Karpas-422 (cell line): ENCODE results near the gene CFAP100. TPM values are rescaled to one million over a fixed set of nuclear protein-coding genes. Genes with fewer than 3 reads are reported as not detected.

Experiments
- DNase-seq: peaks from one replicate; pipeline ENCODE4 v3.0.0-alpha.2; 2015
- H2AFZ ChIP-seq: fragments of 200-600 bp; sonication (generic); 2 replicates; pipeline ENCODE4 v1.6.1; 2014; ENCODE audit warnings: antibody characterized with exemption, low read length, mixed read lengths
- H3K27ac ChIP-seq: fragments of 200-600 bp; sonication (generic); 2 replicates; pipeline ENCODE4 v1.5.1; 2014; ENCODE audit warnings: mild to moderate bottlenecking, low read length, moderate library complexity
- H3K27me3 ChIP-seq: fragments of 200-600 bp; sonication (generic); 2 replicates; pipeline ENCODE4 v1.6.1; 2014; ENCODE audit warnings: low read length, mixed read lengths
- H3K36me3 ChIP-seq: fragments of 200-600 bp; sonication (generic); 2 replicates; pipeline ENCODE4 v1.6.1; 2014; ENCODE audit warnings: low read length, mixed read lengths; ENCODE audit not compliant: insufficient read depth
- H3K4me1 ChIP-seq: fragments of 200-600 bp; sonication (generic); 2 replicates; pipeline ENCODE4 v1.6.1; 2014; ENCODE audit warnings: mild to moderate bottlenecking, low read length, mixed read lengths
- H3K4me2 ChIP-seq: fragments of 200-600 bp; sonication (generic); 2 replicates; pipeline ENCODE4 v1.6.1; 2014; ENCODE audit warnings: low read length, low read depth, mild to moderate bottlenecking; ENCODE audit not compliant: poor library complexity, severe bottlenecking
- H3K4me3 ChIP-seq: fragments of 200-600 bp; sonication (generic); 2 replicates; pipeline ENCODE4 v1.5.1; 2014; ENCODE audit warnings: mild to moderate bottlenecking, antibody characterized with exemption, low read length, mixed read lengths
- H3K79me2 ChIP-seq: fragments of 200-600 bp; sonication (generic); 2 replicates; pipeline ENCODE4 v1.6.1; 2014; ENCODE audit warnings: mild to moderate bottlenecking, low read length, mixed read lengths
- H3K9ac ChIP-seq: fragments of 200-600 bp; sonication (generic); 2 replicates; pipeline ENCODE4 v1.6.0; 2014; ENCODE audit warnings: low read length
- H3K9me2 ChIP-seq: fragments of 200-600 bp; sonication (generic), shearing (Covaris generic); replicated peaks from 2 replicates; pipeline ENCODE4 v1.6.0; 2014; ENCODE audit warnings: mild to moderate bottlenecking, low read length, moderate library complexity; ENCODE audit not compliant: insufficient read depth
- H3K9me3 ChIP-seq: fragments of 300-700, 200-600 bp; sonication (generic); 2 replicates; pipeline ENCODE4 v1.6.1; 2014; ENCODE audit warnings: low read length, mixed read lengths
- H4K20me1 ChIP-seq: fragments of 200-600 bp; sonication (generic); 2 replicates; pipeline ENCODE4 v1.6.1; 2014; ENCODE audit warnings: mild to moderate bottlenecking, antibody characterized with exemption, low read length, low read depth; ENCODE audit not compliant: insufficient read depth
- total RNA-seq: library from RNA; depleted of rRNA; stranded (reverse); fragments of >200 nt; shearing (Covaris generic); gene quantifications from 2 replicates; pipeline ENCODE4 v1.2.3, GENCODE V29; 2014; ENCODE audit warnings: low replicate concordance

The CFAP100 gene
- total RNA-seq, 1 experiment from 2014 or later: not detected

DNA sequence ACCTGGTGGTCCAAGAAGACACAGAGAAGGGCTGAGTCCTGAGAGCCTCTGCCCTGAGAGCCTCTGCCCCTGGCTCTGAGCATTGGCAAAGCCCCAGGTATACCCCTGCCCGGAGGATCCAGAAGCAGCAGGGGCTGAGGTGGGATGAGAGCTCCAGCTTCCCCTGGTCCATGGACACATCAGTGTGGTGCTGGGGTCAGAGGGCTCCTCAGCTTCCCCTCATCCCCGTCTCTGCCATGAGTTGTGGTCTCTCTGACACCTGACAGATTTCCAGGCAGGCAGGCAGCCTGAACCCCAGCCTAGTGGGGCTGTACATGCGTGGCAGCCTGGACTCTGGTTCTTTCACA is 34.0 kb upstream of the CFAP100 start:
- DNase-seq: no peak
- H3K9me2 ChIP-seq: no peaks in the 10 kb centered on the region
- H3K79me2 ChIP-seq: no peaks in the 10 kb centered on the region
- no peaks in the 10 kb centered on the region for H3K36me3 ChIP-seq
- H3K9me3 ChIP-seq: no peaks in the 10 kb centered on the region
- H3K9ac ChIP-seq: no peak overlapping the region
- H4K20me1 ChIP-seq: no peaks in the 10 kb centered on the region
- no peak overlapping the region for H3K4me3 ChIP-seq
- H3K27me3 ChIP-seq: no peaks in the 10 kb centered on the region
- H2AFZ ChIP-seq: no peak overlapping the region
- H3K4me1 ChIP-seq: no peaks in the 10 kb centered on the region
- no peak overlapping the region for H3K27ac ChIP-seq
- H3K4me2 ChIP-seq: no peak overlapping the region

DNA sequence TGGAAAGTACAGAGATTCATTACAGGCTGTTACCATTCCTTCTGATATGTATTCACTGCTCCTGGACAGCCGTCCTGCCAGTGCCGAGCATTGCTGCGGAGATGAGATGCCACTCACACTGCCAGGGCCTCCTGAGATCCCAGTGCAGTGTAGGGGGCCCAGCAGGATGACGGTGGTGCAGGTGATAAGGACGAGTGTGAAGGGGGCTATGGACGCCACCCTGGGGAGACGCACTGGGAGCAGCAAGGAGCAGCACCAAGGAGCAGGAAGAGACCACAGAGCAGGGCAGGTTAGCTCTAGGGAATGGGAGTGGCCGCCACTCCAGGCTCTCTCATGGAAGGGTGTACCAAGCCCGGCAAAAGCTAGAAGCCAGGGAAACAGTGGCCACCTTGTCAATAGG is 33.5 kb upstream of the CFAP100 start:
- Histone ChIP-seq H2AFZ (no peak overlapping the region), H3K9me2 (no peaks in the 10 kb centered on the region), H3K4me3 (no peak overlapping the region), H3K27ac (no peak overlapping the region), H4K20me1 (no peaks in the 10 kb centered on the region), H3K27me3 (no peaks in the 10 kb centered on the region), H3K4me2 (no peak overlapping the region), H3K79me2 (no peaks in the 10 kb centered on the region), H3K4me1 (no peaks in the 10 kb centered on the region), H3K36me3 (no peaks in the 10 kb centered on the region), H3K9ac (no peak overlapping the region), H3K9me3 (no peaks in the 10 kb centered on the region)
- no peak for DNase-seq

DNA sequence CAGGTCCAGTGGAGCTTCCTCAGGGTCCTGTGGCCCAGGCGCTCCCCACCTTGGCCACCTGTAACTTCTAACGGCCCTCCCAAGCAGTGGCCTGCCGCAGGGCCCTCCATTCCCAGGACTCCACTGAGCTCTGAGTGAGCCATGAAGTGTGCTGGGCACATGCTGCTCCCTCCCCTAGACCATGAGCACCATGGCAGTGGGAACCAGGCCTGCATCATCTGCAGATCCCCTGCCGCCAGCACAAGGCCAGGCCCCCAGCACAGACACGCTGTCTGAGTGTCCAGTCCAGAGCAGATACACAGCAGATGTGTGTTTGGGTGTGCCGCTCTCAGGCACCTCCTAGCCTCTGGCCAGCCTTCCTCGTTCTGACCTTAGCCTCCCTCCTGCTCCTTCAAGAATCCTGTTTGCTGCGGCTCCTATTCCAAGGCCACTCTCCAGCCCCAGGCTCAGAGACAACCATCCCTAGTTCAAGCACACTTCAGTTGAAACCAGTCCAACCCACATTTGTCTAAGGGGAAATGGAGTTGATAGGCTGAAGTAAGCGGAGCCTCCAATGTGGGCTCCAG is 30.5 kb upstream of the CFAP100 start:
- no peak for DNase-seq
- H3K36me3 ChIP-seq: no peaks in the 10 kb centered on the region
- no peak overlapping the region for H2AFZ ChIP-seq
- no peak overlapping the region for H3K9ac ChIP-seq
- H3K4me2 ChIP-seq: no peak overlapping the region
- no peaks in the 10 kb centered on the region for H3K79me2 ChIP-seq
- no peaks in the 10 kb centered on the region for H3K27me3 ChIP-seq
- no peaks in the 10 kb centered on the region for H3K9me3 ChIP-seq
- H3K27ac ChIP-seq: no peak overlapping the region
- no peaks in the 10 kb centered on the region for H4K20me1 ChIP-seq
- H3K4me1 ChIP-seq: no peaks in the 10 kb centered on the region
- H3K9me2 ChIP-seq: no peaks in the 10 kb centered on the region
- H3K4me3 ChIP-seq: no peak overlapping the region

DNA sequence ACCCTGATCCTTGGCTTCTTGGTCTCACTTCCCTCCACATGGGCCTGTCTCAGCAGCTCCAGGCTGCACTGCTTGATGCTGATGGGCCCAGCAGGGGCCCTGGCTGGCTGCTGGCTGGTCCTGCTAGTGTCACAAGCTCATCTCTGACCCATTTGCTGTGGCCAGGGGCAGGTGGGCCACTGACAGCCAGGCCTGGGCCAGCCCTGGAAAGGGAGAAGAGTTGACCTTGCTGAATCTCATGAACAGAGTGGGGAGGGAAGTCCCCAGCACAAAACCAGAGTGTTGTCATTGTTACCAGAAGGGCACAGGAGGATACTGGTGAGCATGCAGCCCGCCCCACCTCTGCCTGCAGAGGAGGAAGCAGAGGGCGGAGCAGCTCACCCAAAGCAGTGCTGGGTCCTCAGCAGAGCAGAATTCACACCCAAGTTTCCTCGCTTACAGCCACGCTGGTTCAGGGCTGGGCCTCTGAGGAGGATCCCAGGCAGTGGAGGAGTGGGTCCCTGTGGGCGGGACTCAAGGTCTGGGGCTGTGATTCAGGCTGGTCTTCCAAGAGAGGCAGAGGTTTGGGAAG is 29.9 kb upstream of the CFAP100 start:
- Histone ChIP-seq H3K9ac (no peak overlapping the region), H4K20me1 (no peaks in the 10 kb centered on the region), H3K4me3 (no peak overlapping the region), H3K27ac (no peak overlapping the region), H3K9me2 (no peaks in the 10 kb centered on the region), H3K4me1 (no peaks in the 10 kb centered on the region), H3K79me2 (no peaks in the 10 kb centered on the region), H3K27me3 (no peaks in the 10 kb centered on the region), H2AFZ (no peak overlapping the region), H3K36me3 (no peaks in the 10 kb centered on the region), H3K9me3 (no peaks in the 10 kb centered on the region), H3K4me2 (no peak overlapping the region)
- no peak for DNase-seq

DNA sequence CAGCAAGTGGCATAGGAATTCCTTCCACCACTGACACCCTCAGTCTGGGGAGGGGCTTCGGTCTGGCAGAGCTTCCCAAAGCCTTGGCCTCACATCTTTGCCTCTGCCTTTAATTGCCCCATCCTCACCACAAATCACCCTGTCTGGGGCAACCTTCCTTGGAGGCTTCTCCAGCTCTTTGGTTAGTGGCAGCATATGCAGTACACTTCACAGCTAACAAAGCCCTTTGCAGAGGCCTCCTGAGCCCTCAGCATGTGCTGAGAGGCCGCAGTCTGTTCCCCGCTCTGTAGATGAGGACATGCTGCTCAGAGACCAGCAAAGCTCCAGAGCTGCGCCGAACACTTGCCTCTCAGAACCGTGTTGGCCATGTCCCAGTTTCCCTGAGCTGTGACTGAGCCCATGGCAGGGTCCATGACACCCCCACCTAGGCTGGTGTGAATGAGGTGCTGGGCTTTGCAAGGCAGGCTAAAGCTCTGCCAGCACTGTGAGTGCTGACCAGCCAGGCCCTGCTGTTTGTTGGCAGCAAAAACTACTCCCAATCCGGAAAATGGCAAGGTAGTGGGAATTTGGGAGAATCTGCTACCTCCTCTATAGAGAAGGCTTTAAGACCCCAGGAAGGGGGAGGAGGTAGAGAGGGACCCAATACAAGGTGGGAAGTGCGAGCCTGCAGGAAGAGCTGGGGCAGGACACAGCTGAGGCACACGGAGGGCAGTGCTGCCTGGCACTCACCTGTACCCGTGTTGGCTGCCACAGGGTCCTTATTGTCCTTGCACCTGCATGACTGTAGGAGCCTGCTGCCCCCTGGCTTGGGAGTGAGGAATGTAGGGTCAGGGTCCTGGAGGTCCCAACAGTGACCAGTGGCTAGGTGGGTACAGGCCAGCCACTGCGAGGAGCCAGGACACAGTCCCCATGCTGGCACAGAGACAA is 29.1 kb upstream of the CFAP100 start:
- Histone ChIP-seq H3K4me2 (no peak overlapping the region), H3K9ac (no peak overlapping the region), H2AFZ (no peak overlapping the region), H3K36me3 (no peaks in the 10 kb centered on the region), H3K9me3 (no peaks in the 10 kb centered on the region), H3K27ac (no peak overlapping the region), H4K20me1 (no peaks in the 10 kb centered on the region), H3K79me2 (no peaks in the 10 kb centered on the region), H3K4me1 (no peaks in the 10 kb centered on the region), H3K4me3 (no peak overlapping the region), H3K27me3 (no peaks in the 10 kb centered on the region), H3K9me2 (no peaks in the 10 kb centered on the region)
- DNase-seq: no peak

DNA sequence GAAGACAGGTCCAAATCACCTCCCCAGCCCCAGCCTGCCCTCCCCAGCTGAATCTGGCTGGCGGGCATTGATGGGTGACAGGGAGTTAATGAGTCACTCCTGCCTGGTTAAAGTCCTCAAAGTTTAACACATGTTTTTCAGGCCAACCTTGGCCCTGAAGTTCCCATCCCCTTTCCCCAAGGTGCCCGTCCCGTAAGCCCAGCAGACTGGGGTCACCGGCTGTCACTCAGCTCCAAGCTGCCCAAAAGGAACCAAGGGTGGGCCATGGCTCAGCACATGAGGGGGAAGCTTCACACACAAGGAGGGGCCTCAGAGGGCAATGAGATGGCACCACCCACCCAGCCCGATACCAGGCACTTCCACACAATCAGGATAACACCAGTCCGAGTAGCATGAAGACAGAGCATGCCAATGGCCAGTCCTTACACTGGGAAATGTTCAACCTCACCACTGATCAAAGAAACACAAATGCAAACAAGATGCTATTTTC is 27.3 kb upstream of the CFAP100 start:
- no peaks in the 10 kb centered on the region for H3K9me2 ChIP-seq
- DNase-seq: no peak
- no peaks in the 10 kb centered on the region for H3K4me1 ChIP-seq
- no peaks in the 10 kb centered on the region for H3K36me3 ChIP-seq
- no peaks in the 10 kb centered on the region for H3K79me2 ChIP-seq
- no peaks in the 10 kb centered on the region for H4K20me1 ChIP-seq
- H3K4me2 ChIP-seq: no peak overlapping the region
- H3K9ac ChIP-seq: no peak overlapping the region
- no peak overlapping the region for H2AFZ ChIP-seq
- H3K4me3 ChIP-seq: no peak overlapping the region
- no peaks in the 10 kb centered on the region for H3K9me3 ChIP-seq
- no peaks in the 10 kb centered on the region for H3K27me3 ChIP-seq
- no peak overlapping the region for H3K27ac ChIP-seq

DNA sequence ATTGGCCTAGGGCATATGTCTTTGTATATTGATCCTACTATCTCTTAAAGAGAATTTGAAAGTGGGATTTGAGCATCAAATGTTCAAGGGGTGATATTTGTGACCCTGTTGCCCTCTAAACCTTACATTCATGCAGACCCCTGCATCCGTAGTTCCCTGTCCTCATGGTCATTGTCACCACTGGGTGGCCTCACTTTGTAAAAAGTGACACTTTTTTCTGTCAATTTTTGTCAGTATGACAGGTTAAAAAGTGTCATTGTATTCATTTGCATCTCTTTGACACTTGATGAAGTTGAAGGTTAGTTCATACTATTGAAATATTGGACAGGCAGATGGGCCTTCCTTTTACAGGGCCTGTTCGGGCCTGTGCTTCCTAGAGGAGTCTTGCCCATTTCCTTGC is 25.2 kb upstream of the CFAP100 start:
- Histone ChIP-seq H3K9me3 (no peaks in the 10 kb centered on the region), H3K27ac (no peak overlapping the region), H3K4me2 (no peak overlapping the region), H3K9ac (no peak overlapping the region), H4K20me1 (no peaks in the 10 kb centered on the region), H3K4me3 (no peak overlapping the region), H3K9me2 (no peaks in the 10 kb centered on the region), H2AFZ (no peak overlapping the region), H3K4me1 (no peaks in the 10 kb centered on the region), H3K79me2 (no peaks in the 10 kb centered on the region), H3K27me3 (no peaks in the 10 kb centered on the region), H3K36me3 (no peaks in the 10 kb centered on the region)
- DNase-seq: no peak

DNA sequence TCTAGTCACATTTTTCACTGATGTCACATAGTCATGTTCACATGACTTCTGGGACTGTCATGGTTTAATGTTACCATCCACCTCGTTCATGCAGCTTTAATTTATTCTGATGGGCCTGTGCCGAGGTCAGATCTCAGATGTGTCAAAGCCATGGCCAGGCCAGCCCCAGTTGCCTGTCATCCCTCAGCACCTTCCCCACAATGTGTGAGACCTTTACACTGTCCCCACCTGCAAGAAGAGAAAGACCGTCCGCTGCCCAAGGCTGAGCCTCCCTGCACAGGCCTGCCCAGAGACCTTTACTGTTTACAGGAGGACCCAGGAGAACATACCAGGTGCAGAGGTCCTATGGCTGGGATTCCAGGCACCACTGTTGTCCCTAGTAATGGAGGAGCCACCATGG is 24.7 kb upstream of the CFAP100 start:
- Histone ChIP-seq H3K9me2 (no peaks in the 10 kb centered on the region), H3K4me2 (no peak overlapping the region), H3K9me3 (no peaks in the 10 kb centered on the region), H2AFZ (no peak overlapping the region), H3K36me3 (no peaks in the 10 kb centered on the region), H3K4me3 (no peak overlapping the region), H4K20me1 (no peaks in the 10 kb centered on the region), H3K9ac (no peak overlapping the region), H3K27me3 (no peaks in the 10 kb centered on the region), H3K4me1 (no peaks in the 10 kb centered on the region), H3K79me2 (no peaks in the 10 kb centered on the region), H3K27ac (no peak overlapping the region)
- no peak for DNase-seq
